NCI-H187 (cell line): ENCODE data around the gene CORO2B.
A peak's percentile ranks its signal among the peaks of the same experiment; 100 is the strongest.
"Not testable (repeated sequence)": the region's sequence is repeated elsewhere in the genome, so short reads cannot be mapped to it uniquely, and the experiment has no call there.

Experiments used
- DNase-seq, 2 experiments: peaks; one replicate each; lab custom pipeline; 2025; lab: John Stamatoyannopoulos, UW

The CORO2B gene

GRCh38 chr15:68676926-68677325, 98.1 kb downstream of the CORO2B start:
- DNase-seq: no peak

GRCh38 chr15:68677996-68678395, 99.2 kb downstream of the CORO2B start:
- no peak for DNase-seq

DNA sequence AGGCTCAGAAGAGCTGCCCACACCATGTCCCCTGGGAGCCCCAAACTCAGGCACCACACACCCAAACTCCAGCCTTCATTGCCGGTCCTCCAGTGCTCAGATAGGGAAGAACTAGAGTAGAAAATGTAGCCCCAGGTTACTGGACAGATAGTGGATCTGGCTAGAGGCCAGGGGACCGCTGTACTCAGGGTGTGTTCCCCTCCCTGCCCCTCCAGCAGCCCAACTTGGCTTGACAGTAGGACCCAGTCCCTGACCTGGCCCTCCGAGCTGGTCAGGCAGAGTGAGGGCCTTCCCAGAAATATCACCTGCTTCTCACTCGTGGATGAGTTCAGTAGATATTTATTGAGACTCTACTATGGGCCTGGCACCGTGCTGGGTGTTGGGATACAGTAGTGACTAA, 100.0 kb downstream of the CORO2B start:
- DNase-seq: no peak

GRCh38 chr15:68679161-68679560, 100.4 kb downstream of the CORO2B start:
- DNase-seq: no peak

GRCh38 chr15:68679961-68680371, 101.2 kb downstream of the CORO2B start:
- no peak for DNase-seq

GRCh38 chr15:68680756-68681155, 102.0 kb downstream of the CORO2B start:
- not testable (repeated sequence) for DNase-seq

DNA sequence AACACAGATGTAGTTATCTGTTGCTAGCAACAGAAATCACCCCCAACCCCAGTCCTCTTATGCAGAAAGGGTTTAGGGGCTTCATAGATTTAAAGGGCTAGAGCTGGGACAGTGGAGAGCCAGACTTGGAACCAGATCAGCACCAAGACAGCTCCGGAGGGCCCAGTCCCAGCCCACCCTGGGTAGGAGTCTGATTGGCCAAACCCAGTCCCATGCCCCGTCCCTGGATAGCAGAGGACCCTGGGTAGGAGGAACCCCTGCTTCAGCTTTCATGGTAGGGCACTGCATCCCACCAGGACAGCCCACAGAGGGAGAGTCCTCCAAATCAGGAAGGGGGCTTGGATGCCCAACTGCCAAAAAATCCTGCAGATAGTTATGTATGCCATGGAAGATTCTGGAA, 103.0 kb downstream of the CORO2B start:
- DNase-seq: no peak

DNA sequence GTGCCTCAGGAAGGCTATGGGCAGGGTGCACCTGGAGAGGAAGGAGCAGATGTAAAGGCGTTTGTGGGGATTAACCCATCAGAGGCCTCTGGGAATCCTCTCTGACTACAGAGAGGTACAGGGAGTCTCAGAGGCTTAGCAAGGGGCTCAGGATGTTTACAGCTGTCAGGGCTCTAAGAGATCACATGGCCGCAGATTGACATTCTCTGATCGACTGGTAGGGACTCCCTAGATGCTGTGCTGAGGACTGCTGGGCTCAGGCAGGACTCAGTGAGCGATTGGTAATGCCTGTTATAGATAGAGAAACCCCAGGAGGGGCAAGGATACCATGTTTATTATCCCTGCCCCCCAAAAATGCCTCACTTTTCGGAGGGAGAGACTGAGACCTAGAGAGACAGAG, 103.5 kb downstream of the CORO2B start:
- DNase-seq: no peak

GRCh38 chr15:68683026-68683425, 104.2 kb downstream of the CORO2B start:
- DNase-seq: no peak

GRCh38 chr15:68683551-68683950, 104.8 kb downstream of the CORO2B start:
- DNase-seq: no peak

- DNase-seq: no peak
Measured at GRCh38 chr15:68684476-68684875, 105.7 kb downstream of the CORO2B start.

- DNase-seq: no peak
Measured at GRCh38 chr15:68687136-68687735, 108.4 kb downstream of the CORO2B start.

GRCh38 chr15:68691705-68692104, 112.9 kb downstream of the CORO2B start:
- peak; percentile 62 to 75 for DNase-seq

DNA sequence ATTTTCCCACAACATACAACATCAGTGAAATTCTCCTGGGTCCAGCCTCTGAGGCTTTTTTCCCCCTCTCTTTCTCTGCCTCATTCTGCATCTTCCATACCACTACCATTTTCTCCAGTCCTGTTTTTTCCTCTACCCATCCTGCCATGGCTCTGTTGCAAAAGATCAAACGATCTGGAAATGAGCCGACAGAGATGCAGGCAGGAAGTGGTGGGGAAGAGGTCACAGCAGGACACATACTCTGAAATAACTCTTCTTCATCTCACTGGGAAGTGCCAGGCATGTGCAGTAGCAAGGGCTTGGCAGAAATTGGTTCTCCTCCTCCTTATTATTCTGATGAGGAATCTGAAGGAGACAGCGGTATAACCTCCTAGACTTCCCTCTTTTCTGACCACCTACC, 114.3 kb downstream of the CORO2B start:
- no peak for DNase-seq

- DNase-seq: no peak
Measured at GRCh38 chr15:68694111-68694510, 115.3 kb downstream of the CORO2B start.

- no peak for DNase-seq
Measured at GRCh38 chr15:68695061-68695595, 116.3 kb downstream of the CORO2B start.

DNA sequence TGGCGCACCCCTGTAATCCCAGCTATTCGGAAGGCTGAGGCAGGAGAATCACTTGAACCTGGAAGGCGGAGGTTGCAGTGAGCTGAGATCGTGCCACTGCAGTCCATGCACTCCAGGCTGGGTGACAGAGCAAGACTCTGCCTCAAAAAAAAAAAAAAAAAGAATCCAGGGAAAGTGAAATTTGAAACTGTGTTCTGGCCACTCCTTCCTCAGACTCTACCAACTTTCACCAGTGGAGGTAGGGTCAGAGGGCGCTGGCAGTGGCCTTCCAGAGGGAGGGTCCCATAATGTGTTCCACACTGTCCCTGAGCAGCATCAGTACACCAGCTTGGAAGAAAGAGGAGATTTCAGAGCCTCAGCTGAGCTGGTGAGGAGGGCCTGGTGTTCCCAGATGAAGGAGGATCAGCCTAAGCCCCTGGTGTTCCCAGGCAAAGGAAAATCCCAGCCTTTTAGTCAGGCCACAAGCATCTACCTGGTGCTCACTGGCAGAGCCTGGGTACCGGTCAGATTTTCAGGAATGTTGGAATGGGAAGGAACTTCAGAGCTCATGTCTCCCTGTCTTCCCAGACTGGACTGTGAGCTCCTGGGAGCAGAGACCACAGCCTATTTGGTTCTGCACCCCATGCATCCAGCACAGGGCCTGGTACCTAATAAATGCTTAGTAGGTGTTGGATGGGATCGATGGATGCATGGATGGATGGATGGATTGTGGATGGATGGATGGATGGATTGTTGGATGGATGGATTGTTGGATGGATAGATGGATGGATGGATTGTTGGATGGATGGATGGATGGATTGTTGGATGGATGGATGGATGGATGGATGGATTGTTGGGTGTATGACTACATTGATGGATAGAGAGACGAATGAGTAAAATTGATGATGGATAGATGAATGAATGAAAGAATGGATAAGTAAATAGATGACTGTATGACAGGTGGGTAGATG, 117.9 kb downstream of the CORO2B start:
- DNase-seq: no peak

GRCh38 chr15:68697711-68698690, 119.2 kb downstream of the CORO2B start:
- no peak for DNase-seq

- DNase-seq: no peak
Measured at GRCh38 chr15:68698708-68699107, 119.9 kb downstream of the CORO2B start.

- DNase-seq: no peak
Measured at GRCh38 chr15:68699124-68699880, 120.5 kb downstream of the CORO2B start.

GRCh38 chr15:68699881-68700454, 121.2 kb downstream of the CORO2B start:
- no peak for DNase-seq
